OCI-LY7 (cell line): Measurements from ENCODE around the gene RDH13.

Experiments used
- CTCF ChIP-seq: fragments of 200-600 bp; sonication (generic); conservative IDR thresholded peaks from 2 replicates; pipeline ENCODE4 v1.5.1; 2014; ENCODE audit warnings: mild to moderate bottlenecking, antibody characterized with exemption, low read length, moderate library complexity, mixed read lengths
- EZH2phosphoT487 ChIP-seq: fragments of 200-600 bp; sonication (generic); IDR thresholded peaks from 2 replicates; pipeline ENCODE4 v1.6.1; 2018; ENCODE audit warnings: low read depth, borderline replicate concordance, mild to moderate bottlenecking, mixed run types, antibody characterized with exemption, low read length, moderate library complexity, mixed read lengths

GRCh38 chr19:55056827-55057226 is 6.1 kb downstream of the RDH13 start:
- TF ChIP-seq CTCF (no peak), EZH2phosphoT487 (no peak)
